Activated effector memory CD4-positive, alpha-beta T cell treated with Interleukin-2 at 50 U/mL for 16 hours (primary cell): ENCODE data around the gene NUDT16L1.

Experiments used
- DNase-seq: peaks from one replicate; pipeline ENCODE4 v3.0.0-alpha.2; 2020

NUDT16L1 gene

GRCh38 chr16:4696172-4696904 lies 3.0 kb downstream of the NUDT16L1 start:
- no peak for DNase-seq

GRCh38 chr16:4696905-4697847 lies 3.8 kb downstream of the NUDT16L1 start:
- no peak for DNase-seq

GRCh38 chr16:4697848-4698291 lies 4.5 kb downstream of the NUDT16L1 start:
- DNase-seq: no peak

- DNase-seq: no peak
Measured at GRCh38 chr16:4698321-4699045, 5.1 kb downstream of the NUDT16L1 start.

- DNase-seq: no peak
Measured at GRCh38 chr16:4699046-4699556, 5.7 kb downstream of the NUDT16L1 start.

GRCh38 chr16:4700380-4700996 lies 7.1 kb downstream of the NUDT16L1 start:
- DNase-seq: no peak

GRCh38 chr16:4700997-4701743 lies 7.8 kb downstream of the NUDT16L1 start:
- no peak for DNase-seq

- DNase-seq: no peak
Measured at GRCh38 chr16:4701791-4702465, 8.6 kb downstream of the NUDT16L1 start.

GRCh38 chr16:4702466-4702808 lies 9.1 kb downstream of the NUDT16L1 start:
- no peak for DNase-seq

GRCh38 chr16:4703906-4704305 lies 10.5 kb downstream of the NUDT16L1 start:
- no peak for DNase-seq

- no peak for DNase-seq
Measured at GRCh38 chr16:4704491-4704890, 11.1 kb downstream of the NUDT16L1 start.

- no peak for DNase-seq
Measured at GRCh38 chr16:4704913-4705312, 11.6 kb downstream of the NUDT16L1 start.

- DNase-seq: no peak
Measured at GRCh38 chr16:4706871-4707270, 13.5 kb downstream of the NUDT16L1 start.

- DNase-seq: no peak
Measured at GRCh38 chr16:4709481-4709880, 16.1 kb downstream of the NUDT16L1 start.

- DNase-seq: no peak
Measured at GRCh38 chr16:4713663-4714501, 20.5 kb downstream of the NUDT16L1 start.

- no peak for DNase-seq
Measured at GRCh38 chr16:4714996-4715395, 21.6 kb downstream of the NUDT16L1 start.

GRCh38 chr16:4718466-4718865 lies 25.1 kb downstream of the NUDT16L1 start:
- no peak for DNase-seq

- no peak for DNase-seq
Measured at GRCh38 chr16:4723071-4723767, 29.9 kb downstream of the NUDT16L1 start.

GRCh38 chr16:4724661-4725270 lies 31.4 kb downstream of the NUDT16L1 start:
- no peak for DNase-seq
